Measurements from ENCODE around the gene RHEB.

The RHEB gene

GRCh38 chr7:151447312-151447711, 72.4 kb downstream of the RHEB start:
- no peak for DNase-seq

- DNase-seq = no peak
These were observed 73.3 kb downstream of the RHEB start for GRCh38 chr7:151446412-151446811.

- no peak for DNase-seq
These were observed 75.1 kb downstream of the RHEB start for GRCh38 chr7:151444632-151445031.

- DNase-seq = no peak
These were observed 76.8 kb downstream of the RHEB start for GRCh38 chr7:151442776-151443496.

- DNase-seq = no peak
These were observed 78.8 kb downstream of the RHEB start for GRCh38 chr7:151440799-151441445.

GRCh38 chr7:151439855-151440798, 79.6 kb downstream of the RHEB start, which contains the start of gene CRYGN:
CRYGN (minus strand) TSS chr7:151440141; CDS start chr7:151439917, 224 bp downstream.
- no peak for DNase-seq

GRCh38 chr7:151438864-151439601, 80.7 kb downstream of the RHEB start:
- DNase-seq = no peak

GRCh38 chr7:151437866-151438516, 81.7 kb downstream of the RHEB start:
- DNase-seq = no peak

GRCh38 chr7:151437159-151437553, 82.5 kb downstream of the RHEB start:
- no peak for DNase-seq

- DNase-seq = no peak
These were observed 83.1 kb downstream of the RHEB start for GRCh38 chr7:151436446-151437158.

- no peak for DNase-seq
These were observed 83.7 kb downstream of the RHEB start for GRCh38 chr7:151435971-151436370.

GRCh38 chr7:151435103-151435916, 84.4 kb downstream of the RHEB start:
- no peak for DNase-seq

GRCh38 chr7:151434549-151434948, 85.1 kb downstream of the RHEB start:
- no peak for DNase-seq

GRCh38 chr7:151433721-151434400, 85.8 kb downstream of the RHEB start:
- no peak for DNase-seq

GRCh38 chr7:151432658-151433521, 86.8 kb downstream of the RHEB start:
- peak; percentile 40 for DNase-seq

- DNase-seq = no peak
These were observed 87.9 kb downstream of the RHEB start for GRCh38 chr7:151431768-151432311.

- DNase-seq = no peak
These were observed 88.4 kb downstream of the RHEB start for GRCh38 chr7:151431281-151431767.

Data from activated CD4-positive, alpha-beta T cell treated with anti-CD3 and anti-CD28 coated beads, Interleukin-2, amount 50 U/mL, for 1 hour (primary cell).